ENCODE data around the gene CFAP157. TPM values are rescaled to one million over a fixed set of nuclear protein-coding genes. Genes with fewer than 3 reads are reported as not detected.

Gene CFAP157
- polyA plus RNA-seq, 10 donors: 0.64 to 1.5 (median 1.1) TPM

DNA sequence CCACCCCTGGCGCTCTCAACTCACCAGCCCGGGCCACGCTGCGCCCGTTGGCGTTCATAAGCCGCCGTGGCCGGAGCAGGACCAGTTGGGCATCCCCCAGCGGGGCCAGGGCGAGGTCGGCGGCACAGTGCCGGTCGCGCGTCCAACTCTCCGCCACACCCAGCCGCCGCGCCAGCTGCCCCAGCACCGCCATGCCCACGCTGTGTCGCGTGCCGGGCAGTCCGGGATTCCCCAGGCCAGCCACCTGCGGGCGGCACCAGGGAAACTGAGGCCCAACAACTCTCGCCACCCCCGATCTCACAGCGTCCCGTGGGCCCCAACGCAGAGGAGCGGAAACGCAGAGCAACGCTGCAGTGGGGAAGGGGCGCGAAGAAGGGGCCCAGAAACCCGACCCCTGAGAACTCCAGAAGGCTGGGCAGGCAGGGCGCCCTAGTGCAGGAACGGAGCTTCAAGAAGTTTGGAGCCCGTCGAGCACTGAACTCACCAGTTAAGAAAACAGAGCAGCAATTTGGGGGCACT lies 8.2 kb downstream of the CFAP157 start:
- DNase-seq: no peak

GRCh38 chr9:127715470-127716337 lies 8.9 kb downstream of the CFAP157 start, which contains the start of the genes PTRH1 and TTC16:
Gene PTRH1, minus strand, starts transcription at chr9:127715663. Its CDS starts 24 bp downstream, at chr9:127715639.
Gene TTC16, plus strand, starts transcription at chr9:127716079. Its CDS starts 67 bp downstream, at chr9:127716146.
- DNase-seq: peak; percentile 96 to 99 (median 98)

- DNase-seq: no peak
These were observed 9.6 kb downstream of the CFAP157 start for GRCh38 chr9:127716412-127716811.

DNA sequence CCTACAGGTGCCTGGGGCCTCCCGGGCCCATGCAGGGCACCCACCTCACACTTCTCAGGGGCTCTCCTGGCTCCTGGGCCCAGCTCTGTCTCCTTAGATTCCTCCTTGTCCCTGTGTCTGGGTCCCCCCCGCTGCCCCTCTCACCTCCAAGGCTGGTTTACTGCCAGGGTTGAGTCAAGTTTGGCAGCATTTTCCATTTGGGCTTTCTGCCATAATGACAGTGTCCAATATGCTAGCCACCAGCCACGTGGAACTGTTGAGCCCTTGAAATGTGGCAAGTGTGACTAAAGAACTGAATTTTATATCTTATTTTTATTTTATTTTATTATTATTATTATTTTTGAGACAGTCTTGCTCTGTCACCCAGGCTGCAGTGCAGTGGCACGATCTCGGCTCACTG lies 11.0 kb downstream of the CFAP157 start:
- no peak for DNase-seq

GRCh38 chr9:127720031-127720864 lies 13.5 kb downstream of the CFAP157 start:
- no peak for DNase-seq

DNA sequence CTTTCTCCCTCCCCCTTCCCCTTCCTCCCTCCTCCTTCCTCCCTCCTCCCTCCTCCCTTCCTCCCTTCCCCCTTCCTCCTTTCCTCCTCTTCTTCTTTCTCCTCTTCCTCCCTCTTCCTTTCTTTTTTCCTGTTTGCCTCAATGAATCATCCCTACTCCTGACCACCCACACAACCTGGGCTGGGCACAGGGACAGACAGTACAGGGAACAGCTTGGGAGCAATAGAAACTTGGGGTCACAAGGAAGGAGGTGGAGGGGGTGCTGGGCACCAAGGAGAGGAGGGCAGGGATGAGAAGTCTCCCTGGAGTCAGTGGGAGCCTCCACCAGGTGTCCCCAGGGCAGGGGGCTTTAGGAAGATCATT lies 14.1 kb downstream of the CFAP157 start:
- DNase-seq: no peak

GRCh38 chr9:127721391-127721821 lies 14.6 kb downstream of the CFAP157 start:
- DNase-seq: no peak

DNA sequence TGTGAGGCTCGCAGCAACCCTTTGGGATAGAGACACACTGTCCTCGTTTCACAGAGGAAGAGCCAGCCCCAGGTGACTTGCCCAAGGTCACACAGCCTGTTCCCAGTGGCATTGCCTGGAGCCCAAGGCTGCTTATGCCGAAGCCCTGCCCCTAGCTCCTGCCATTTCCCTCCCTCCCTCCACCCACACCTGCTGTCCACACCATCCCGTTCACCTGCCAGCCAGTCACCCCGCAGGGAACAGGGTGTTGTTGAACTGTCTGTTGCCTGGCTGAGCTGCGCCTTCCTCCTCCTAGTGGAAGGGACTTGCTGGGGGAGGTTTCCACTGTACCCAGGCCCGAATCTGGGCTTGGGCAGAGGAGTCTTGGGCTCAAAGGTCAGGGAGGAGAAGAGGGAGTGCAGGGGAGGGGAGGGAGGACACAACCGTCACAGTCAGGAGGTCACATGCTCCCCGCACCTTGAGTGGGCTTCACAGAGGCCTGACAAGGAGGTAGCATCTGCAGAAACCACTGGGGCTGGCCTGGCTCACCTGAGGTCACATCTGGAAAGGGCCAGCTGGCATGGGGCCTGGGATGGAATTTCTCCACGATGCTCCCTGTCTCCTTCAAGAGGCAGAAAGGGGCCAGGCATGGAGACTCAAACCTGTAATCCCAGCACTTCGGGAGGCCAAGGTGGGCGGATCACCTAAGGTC lies 15.4 kb downstream of the CFAP157 start:
- DNase-seq: no peak

DNA sequence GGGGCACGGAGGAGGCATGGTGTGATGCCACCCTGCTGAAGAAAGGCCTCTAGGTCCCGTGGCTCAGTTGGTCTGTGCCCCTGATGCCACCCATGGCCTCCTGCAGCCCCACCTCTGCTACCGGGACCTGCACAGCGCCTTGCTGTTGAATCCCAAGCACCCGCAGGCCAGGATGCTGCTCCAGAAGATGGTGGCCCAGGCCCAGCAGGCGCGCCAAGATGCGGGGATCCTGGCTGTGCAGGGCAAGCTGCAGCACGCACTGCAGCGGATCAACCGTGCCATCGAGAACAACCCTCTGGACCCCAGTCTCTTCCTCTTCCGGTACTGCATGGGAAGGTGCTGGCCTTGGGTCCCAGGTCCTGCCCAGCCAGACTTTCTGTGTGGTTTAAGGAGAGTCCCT lies 16.2 kb downstream of the CFAP157 start:
- no peak for DNase-seq

DNA sequence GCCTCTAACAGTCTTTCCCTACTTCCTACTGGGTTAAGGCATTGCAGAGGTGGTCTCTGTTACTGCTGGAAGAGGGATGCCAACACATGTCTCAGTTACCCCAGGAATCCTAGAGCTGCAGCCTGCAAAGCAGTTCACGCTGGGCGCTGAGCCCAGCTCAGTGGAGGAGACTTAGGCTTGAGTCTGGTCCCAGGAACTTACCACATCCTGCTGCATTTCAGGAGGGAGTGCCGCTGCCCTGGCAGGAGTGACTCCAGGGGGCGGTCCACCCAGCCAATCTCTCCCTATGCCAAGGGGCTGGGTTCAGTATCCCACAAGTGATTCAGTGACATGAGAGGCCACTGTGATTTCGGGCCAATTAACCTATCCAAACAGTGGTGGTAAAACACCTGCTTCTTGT lies 16.7 kb downstream of the CFAP157 start:
- DNase-seq: no peak

DNA sequence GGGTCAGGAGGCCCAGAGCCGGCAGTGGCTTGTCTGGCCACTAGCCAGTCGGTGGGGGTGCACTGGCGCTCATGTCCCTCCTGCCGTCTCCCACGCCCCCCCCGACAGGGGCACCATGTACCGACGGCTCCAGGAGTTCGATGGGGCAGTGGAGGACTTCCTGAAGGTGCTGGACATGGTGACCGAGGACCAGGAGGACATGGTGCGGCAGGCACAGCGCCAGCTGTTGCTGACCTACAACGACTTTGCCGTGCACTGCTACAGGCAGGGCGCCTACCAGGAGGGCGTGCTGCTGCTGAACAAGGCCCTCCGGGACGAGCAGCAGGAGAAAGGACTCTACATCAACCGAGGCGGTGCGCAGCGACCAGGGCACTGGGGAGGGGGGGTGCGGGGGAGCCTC lies 17.2 kb downstream of the CFAP157 start:
- DNase-seq: no peak

DNA sequence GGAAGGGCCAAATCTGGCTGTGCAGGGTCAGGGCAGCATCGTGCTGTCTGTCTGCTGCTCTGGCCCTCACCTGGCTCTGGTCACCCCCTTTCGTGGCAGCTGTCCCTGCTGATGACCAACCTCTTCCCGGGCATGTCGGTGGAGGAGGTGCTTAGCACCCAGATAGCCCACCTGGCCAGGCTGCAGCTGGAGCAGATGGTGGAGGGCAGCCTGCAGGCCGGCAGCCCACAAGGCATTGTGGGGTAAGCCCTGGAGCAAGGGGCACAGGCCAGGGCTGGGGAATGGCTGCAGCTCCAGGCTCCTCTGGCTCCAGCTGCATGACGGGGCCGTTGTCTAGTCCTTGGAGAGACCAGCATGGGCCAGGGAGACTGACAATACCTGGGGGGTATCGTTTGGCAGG lies 20.1 kb downstream of the CFAP157 start:
- no peak for DNase-seq

GRCh38 chr9:127728808-127729207 lies 22.0 kb downstream of the CFAP157 start:
- DNase-seq: no peak

GRCh38 chr9:127729522-127730256 lies 22.9 kb downstream of the CFAP157 start:
- no peak for DNase-seq

GRCh38 chr9:127730262-127730661 lies 23.5 kb downstream of the CFAP157 start:
- no peak for DNase-seq

DNA sequence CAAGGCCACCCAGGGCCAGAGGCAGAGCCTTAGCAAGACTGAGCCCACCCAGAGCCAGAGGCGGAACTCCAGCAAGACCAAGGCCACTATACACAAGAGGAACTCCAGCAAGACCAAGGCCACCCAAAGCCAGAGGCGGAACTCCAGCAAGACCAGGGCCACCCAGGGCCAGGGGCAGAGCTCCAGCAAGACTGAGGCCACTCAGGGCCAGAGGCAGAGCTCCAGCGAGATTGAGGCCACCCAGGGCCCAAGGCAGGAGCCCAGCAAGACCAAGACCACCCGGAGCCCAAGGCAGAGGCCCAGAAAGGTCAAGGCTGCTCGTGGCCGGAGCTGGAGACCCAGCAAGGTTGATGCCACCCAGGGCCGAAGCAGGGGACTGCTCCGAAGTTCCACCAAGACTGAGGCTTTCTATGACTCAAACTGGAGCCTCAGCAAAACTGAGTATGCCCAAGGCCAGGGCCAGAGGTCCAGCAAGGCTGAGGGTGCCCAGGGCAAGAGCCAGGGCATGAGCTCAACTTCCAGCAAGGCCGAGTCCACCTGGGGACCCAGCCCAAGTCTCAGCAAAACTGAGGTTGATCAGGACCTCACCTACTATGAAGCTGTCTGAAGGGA lies 24.1 kb downstream of the CFAP157 start:
- no peak for DNase-seq

DNA sequence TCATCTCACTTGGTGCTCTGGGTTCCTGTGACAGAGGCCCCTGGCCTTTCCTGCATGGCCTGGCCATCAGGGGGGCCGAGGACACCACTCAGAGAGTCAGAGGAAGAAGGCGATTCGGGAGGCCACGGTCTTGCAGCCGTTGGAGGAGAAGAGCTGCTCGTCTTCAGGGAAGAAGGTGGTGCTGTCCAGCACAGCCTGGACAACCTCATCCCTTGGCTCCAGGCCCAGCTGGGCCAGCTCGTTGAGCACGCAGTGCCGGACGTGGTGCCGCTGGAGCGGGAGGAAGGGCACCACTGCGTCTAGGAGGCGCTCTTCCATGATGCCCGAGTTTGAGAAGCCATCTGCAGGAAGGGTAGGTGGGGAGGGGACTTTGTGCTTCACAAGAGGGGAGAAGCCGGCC lies 25.1 kb downstream of the CFAP157 start:
- DNase-seq: no peak

- DNase-seq: no peak
These were observed 25.7 kb downstream of the CFAP157 start for GRCh38 chr9:127732444-127732843.

- no peak for DNase-seq
These were observed 26.8 kb downstream of the CFAP157 start for GRCh38 chr9:127733614-127734013.

DNA sequence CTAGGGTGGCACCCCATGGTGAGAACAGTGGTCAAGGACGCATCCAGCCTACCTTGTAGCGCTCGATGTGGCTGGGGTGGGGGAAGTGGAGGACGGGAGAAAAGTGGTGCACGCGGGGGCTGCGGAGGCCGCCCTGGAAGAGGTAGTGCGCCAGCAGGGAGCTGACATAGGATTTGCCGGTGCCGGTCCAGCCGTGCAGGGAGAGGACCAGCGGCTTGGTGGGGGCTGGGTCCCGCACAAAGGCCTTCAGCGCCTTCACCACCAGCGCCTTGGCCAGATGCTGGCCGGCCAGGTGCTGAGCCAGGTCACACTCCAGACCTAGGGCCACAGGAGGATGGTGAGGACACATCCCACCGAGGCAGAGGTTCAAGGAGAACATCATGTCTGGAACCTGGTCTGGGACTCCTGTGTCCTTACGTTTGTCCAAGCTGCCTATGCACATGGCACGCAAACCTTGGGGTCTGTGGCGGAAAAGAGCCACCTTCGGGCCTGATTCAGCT lies 27.5 kb downstream of the CFAP157 start:
- peak in 1 of 3 donors; percentile 26 for DNase-seq
